Esophagus squamous epithelium (tissue), 5 donors: ENCODE measurements around the gene LPAR6. TPM values are rescaled to one million over a fixed set of nuclear protein-coding genes. Genes with fewer than 3 reads are reported as not detected.

Experiments used
- DNase-seq: peaks from one replicate; lab custom pipeline; 2025; lab: John Stamatoyannopoulos, UW
- H3K27ac ChIP-seq, 4 donors: fragments of 200-600 bp; sonication (generic); one replicate each; pipeline ENCODE4 v1.5.1; 2016 to 2019; ENCODE audit warnings: mild to moderate bottlenecking in 1 of 4
- H3K27me3 ChIP-seq, 4 donors: fragments of 200-600 bp; sonication (generic); 1 replicate in 3 of 4; 2 replicates in 1 of 4; pipeline versions ENCODE4 v1.5.1 to v1.6.0; 2017 to 2021; ENCODE audit warnings: antibody characterized with exemption in 1 of 4
- H3K36me3 ChIP-seq, 3 donors: fragments of 200-600 bp; sonication (generic); one replicate each; pipeline ENCODE4 v1.5.1; 2016 to 2019
- H3K4me1 ChIP-seq, 3 donors: fragments of 200-600 bp; sonication (generic); one replicate each; pipeline ENCODE4 v1.5.1; 2017 to 2019
- H3K4me3 ChIP-seq, 4 donors: fragments of 200-600 bp; sonication (generic); 1 replicate in 3 of 4; 2 replicates in 1 of 4; pipeline ENCODE4 v1.5.1; 2016 to 2019; ENCODE audit warnings: mild to moderate bottlenecking in 2 of 4, moderate library complexity in 1 of 4
- H3K9me3 ChIP-seq, 3 donors: fragments of 200-600 bp; sonication (generic); one replicate each; pipeline ENCODE4 v1.5.1; 2016 to 2019
- POLR2A ChIP-seq, 4 donors: fragments of 450-650 bp; IDR thresholded peaks; one replicate each; pipeline ENCODE4 v1.6.1; 2017; ENCODE audit warnings: antibody characterized with exemption in 4 of 4, mild to moderate bottlenecking in 4 of 4, moderate library complexity in 3 of 4
- WGBS, 2 donors: methylation state at CpG; one replicate each; pipeline ENCODE4 v1.1.5; 2018; 5-methylcytosine and 5-hydroxymethylcytosine counted together
- intact Hi-C: fragments of 100-400 bp; cut with DNase I; formaldehyde crosslinking; loops from one replicate; pipeline ENCODE4 v1.15.0; 2022
- total RNA-seq, 4 donors: library from RNA; depleted of rRNA; stranded (reverse); fragments of >200 nt; gene quantifications; one replicate each; pipeline ENCODE4 v1.1.0, GENCODE V29; 2016
- TF ChIP-seq, protein P1 (sequence below), 6 experiments: fragments of 450-650 bp in 4 of 6; fragments of 200-600 bp in 2 of 6; sonication (generic) in 2 of 6; IDR thresholded peaks; one replicate each; pipeline ENCODE4 v1.5.1; 2016 to 2019; ENCODE audit warnings: antibody characterized with exemption in 6 of 6, mild to moderate bottlenecking in 4 of 6, moderate library complexity in 4 of 6
- donor health status: DM: yes; HTN: yes; CAD: no.

The LPAR6 gene
- total RNA-seq, 4 donors from 2014 or later, result 50.6 to 102 (median 82.2) TPM

DNA sequence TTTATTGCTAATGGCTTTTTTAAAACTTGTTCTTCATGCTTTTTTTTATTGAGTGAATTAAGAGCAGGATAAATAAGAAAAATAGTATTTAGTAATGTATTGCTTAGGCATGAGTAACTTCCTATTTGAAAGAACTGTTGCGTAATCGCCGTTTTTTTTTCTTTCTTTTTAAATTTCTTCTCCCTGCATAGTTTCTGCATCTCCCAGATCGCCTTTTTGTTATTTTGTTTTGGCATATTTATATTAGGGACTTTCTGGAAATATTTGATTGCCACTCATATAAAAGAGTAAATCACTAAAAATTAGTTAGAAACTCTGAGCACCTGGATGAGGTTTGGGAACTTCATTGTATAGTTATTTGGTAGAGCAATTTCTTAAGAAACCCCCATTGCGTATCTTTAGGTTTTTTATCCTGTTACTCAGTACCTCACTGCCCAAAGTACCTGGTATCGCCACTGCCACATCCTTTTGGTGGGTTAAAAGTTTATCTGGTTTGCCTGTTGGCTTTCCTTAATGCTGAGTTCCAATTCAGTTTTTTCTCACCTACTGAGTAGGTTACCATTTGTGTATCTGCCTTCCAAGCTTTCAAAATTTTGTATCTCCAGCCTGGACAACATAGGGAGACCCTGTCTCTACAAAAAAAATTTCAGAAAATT, 36.2 kb upstream of the LPAR6 start:
- TF ChIP-seq POLR2A (IDR thresholded peaks at IDR 0.05), result no peak
- TF ChIP-seq, protein P1, sequence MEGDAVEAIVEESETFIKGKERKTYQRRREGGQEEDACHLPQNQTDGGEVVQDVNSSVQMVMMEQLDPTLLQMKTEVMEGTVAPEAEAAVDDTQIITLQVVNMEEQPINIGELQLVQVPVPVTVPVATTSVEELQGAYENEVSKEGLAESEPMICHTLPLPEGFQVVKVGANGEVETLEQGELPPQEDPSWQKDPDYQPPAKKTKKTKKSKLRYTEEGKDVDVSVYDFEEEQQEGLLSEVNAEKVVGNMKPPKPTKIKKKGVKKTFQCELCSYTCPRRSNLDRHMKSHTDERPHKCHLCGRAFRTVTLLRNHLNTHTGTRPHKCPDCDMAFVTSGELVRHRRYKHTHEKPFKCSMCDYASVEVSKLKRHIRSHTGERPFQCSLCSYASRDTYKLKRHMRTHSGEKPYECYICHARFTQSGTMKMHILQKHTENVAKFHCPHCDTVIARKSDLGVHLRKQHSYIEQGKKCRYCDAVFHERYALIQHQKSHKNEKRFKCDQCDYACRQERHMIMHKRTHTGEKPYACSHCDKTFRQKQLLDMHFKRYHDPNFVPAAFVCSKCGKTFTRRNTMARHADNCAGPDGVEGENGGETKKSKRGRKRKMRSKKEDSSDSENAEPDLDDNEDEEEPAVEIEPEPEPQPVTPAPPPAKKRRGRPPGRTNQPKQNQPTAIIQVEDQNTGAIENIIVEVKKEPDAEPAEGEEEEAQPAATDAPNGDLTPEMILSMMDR (IDR thresholded peaks at IDR 0.05), result no peak
- 11 to 18% methylated on average over 6 of the region's 6 CpGs for WGBS, 2 donors
- intact Hi-C loops, result no loop called here
- Histone ChIP-seq H3K27me3 (no peaks in the 10 kb centered on the region), H3K4me1 (peaks cover 12 to 43% (median 20%) of the 10 kb centered on the region in 3 donors), H3K36me3 (peaks cover 0 to 10% (median 0%) of the 10 kb centered on the region in 3 donors), H3K27ac (peak overlapping the region; percentile 47 to 82 (median 64)), H3K9me3 (peaks cover 0 to 14% (median 14%) of the 10 kb centered on the region in 3 donors), H3K4me3 (peak overlapping the region in 2 of 4 donors; percentile 12 to 29)
- DNase-seq, result no peak

DNA sequence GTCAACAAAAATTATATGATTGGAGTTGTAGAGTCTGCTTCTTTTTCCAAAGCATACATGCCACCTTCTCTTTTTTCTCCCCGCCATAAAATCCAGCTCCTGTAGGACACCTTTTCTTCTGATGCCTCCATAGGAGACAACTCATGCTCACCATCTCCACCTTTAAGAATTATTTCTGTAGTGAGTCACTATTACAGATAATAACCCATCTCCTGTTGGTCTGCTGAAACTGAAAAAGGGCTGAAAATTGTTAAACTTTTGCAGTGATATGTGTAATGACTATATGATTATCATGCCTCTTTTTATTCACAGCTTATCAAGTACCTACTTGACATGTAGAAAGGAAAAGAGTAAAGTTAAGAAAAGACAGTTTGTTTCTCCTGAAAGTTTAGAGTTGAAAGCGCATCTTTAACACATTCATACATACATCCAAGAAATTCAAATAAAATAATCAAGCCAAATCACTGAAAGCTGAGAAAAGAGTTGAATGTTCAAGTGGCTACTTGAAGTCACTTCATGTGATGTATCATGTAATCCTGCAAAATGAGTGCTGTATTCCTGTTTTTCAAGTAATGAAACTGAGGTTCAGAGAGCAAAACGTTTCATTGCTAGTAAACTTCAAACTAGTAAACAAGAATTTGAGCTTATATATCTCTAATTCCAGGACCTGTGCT, 35.5 kb upstream of the LPAR6 start:
- WGBS, 2 donors, result 57 to 66% methylated on average over 3 of the region's 3 CpGs
- peak overlapping the region; percentile 47 to 82 (median 64) for H3K27ac ChIP-seq
- H3K27me3 ChIP-seq, result no peaks in the 10 kb centered on the region
- H3K36me3 ChIP-seq, result peaks cover 0 to 3% (median 0%) of the 10 kb centered on the region in 3 donors
- no peak for TF ChIP-seq POLR2A (IDR thresholded peaks at IDR 0.05)
- TF ChIP-seq, protein P1 (IDR thresholded peaks at IDR 0.05), result no peak
- H3K9me3 ChIP-seq, result peaks cover 0 to 14% (median 14%) of the 10 kb centered on the region in 3 donors
- H3K4me3 ChIP-seq, result peak overlapping the region in 2 of 4 donors; percentile 12 to 29
- DNase-seq, result no peak
- intact Hi-C loops, result no loop called here
- peaks cover 12 to 43% (median 20%) of the 10 kb centered on the region in 3 donors for H3K4me1 ChIP-seq

DNA sequence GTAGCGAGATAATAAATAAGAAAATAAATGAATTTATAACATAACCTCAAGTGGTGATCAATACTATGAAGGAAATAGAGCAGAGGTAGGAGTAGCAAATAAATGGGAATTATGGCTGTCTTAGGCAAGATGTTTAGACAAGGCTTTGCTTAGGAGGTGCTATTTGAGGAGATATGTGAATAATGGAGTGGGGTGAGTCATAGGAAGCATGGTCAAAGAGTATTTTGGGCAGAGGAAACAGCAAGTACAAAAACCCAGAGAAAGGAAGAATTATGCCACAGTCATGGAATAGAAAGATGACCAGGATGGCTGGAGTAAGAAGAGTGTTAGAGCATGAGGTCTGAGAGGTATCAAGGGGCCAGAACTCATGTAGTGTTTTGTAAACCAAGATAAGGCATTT, 33.6 kb upstream of the LPAR6 start:
- Histone ChIP-seq H3K9me3 (peaks cover 0 to 13% (median 13%) of the 10 kb centered on the region in 3 donors), H3K36me3 (no peaks in the 10 kb centered on the region), H3K4me3 (no peak overlapping the region), H3K27me3 (no peaks in the 10 kb centered on the region), H3K27ac (peak overlapping the region in 3 of 4 donors; percentile 42 to 73 (median 47)), H3K4me1 (peaks cover 12 to 43% (median 20%) of the 10 kb centered on the region in 3 donors)
- 88 to 92% methylated on average over 1 of the region's 1 CpG for WGBS, 2 donors
- intact Hi-C loops, result no loop called here
- DNase-seq, result no peak
- TF ChIP-seq, protein P1 (IDR thresholded peaks at IDR 0.05), result no peak
- no peak for TF ChIP-seq POLR2A (IDR thresholded peaks at IDR 0.05)

DNA sequence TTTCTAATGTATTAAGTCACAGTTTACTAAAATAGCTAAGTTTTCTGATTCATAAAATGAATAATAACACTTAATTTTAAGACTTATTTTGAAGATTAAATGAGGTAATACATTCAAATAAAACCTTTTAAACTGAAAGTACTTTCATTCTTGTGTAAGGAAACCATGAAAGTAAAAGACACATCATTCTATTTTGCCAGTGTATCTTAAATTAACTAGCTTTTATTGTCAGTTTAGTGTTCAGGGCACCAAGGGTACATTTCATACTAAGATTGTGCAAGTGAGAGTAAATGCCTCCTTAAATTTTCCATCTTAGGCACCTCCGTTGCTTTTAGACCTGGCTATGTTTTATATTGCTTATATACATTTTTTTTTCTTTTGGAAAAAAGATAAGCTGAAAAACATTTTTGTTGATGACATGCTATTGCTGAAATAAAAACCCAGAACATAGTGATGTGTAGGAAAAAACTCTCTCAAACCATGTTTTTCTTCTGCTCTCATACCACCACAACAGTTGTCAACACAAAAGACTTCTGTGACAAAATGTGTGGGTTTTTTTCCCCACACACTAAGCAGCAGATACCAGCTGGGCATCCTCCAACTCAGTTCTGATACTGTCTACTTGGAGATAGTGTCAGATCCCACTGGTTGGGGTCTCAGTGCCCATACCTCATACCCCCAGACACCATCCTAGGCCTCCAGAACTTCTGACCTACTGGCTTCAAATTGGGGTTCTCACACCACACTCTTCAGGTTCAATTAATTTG, 30.7 kb upstream of the LPAR6 start:
- H3K9me3 ChIP-seq, result no peaks in the 10 kb centered on the region
- intact Hi-C loops, result no loop called here
- H3K4me3 ChIP-seq, result no peak overlapping the region
- no peak overlapping the region for H3K27ac ChIP-seq
- H3K36me3 ChIP-seq, result no peaks in the 10 kb centered on the region
- peaks cover 5 to 29% (median 15%) of the 10 kb centered on the region in 3 donors for H3K4me1 ChIP-seq
- no peak for TF ChIP-seq POLR2A (IDR thresholded peaks at IDR 0.05)
- TF ChIP-seq, protein P1 (IDR thresholded peaks at IDR 0.05), result no peak
- no peaks in the 10 kb centered on the region for H3K27me3 ChIP-seq
- DNase-seq, result no peak
- WGBS, 2 donors, result 45 to 65% methylated on average over 1 of the region's 1 CpG
